Lower lobe of right lung (tissue), 2 donors: ENCODE data around the gene SLC44A2. TPM values are rescaled to one million over a fixed set of nuclear protein-coding genes. Genes with fewer than 3 reads are reported as not detected.

Experiments
- ATAC-seq, 2 donors: fragments of 200-7000 bp; cut with Tn5 transposase; one replicate each; pipeline ENCODE4 v1.9.1; 2020 to 2022; ENCODE audit warnings: mild to moderate bottlenecking in 2 of 2, moderate library complexity in 2 of 2
- DNase-seq: peaks from one replicate; pipeline ENCODE4 v3.0.0-alpha.2; 2020
- H3K27ac ChIP-seq: fragments of 200-600 bp; one replicate; pipeline ENCODE4 v1.8.0; 2022
- H3K27me3 ChIP-seq: fragments of 200-600 bp; one replicate; pipeline ENCODE4 v1.8.0; 2022; ENCODE audit warnings: low read depth
- H3K36me3 ChIP-seq: fragments of 200-600 bp; one replicate; pipeline ENCODE4 v1.8.0; 2022; ENCODE audit warnings: mild to moderate bottlenecking
- H3K4me1 ChIP-seq: fragments of 200-600 bp; one replicate; pipeline ENCODE4 v1.8.0; 2022
- H3K4me3 ChIP-seq: fragments of 200-600 bp; one replicate; pipeline ENCODE4 v1.8.0; 2022; ENCODE audit warnings: mild to moderate bottlenecking
- H3K9me3 ChIP-seq: fragments of 200-600 bp; one replicate; pipeline ENCODE4 v1.8.0; 2022
- CTCF ChIP-seq: fragments of 200-600 bp; IDR thresholded peaks from one replicate; pipeline ENCODE4 v1.8.0; 2022; ENCODE audit warnings: antibody characterized with exemption, mild to moderate bottlenecking
- intact Hi-C: fragments of 100-400 bp; cut with DNase I; formaldehyde crosslinking; loops from one replicate; pipeline ENCODE4 v1.11.0; 2022
- total RNA-seq: library from RNA; stranded (reverse); fragmentation: NEBNext Ultra II Directional; extraction: Animal tissue kit (Norgen Biotek cat#: 25700); gene quantifications from one replicate; pipeline ENCODE4 v1.2.1, GENCODE V29; 2021
- donor health status: DM: no; HTN: yes; CAD: no; lungs with severe emphysema.

The SLC44A2 gene
- total RNA-seq, 1 donor from 2014 or later, result 256 TPM

DNA sequence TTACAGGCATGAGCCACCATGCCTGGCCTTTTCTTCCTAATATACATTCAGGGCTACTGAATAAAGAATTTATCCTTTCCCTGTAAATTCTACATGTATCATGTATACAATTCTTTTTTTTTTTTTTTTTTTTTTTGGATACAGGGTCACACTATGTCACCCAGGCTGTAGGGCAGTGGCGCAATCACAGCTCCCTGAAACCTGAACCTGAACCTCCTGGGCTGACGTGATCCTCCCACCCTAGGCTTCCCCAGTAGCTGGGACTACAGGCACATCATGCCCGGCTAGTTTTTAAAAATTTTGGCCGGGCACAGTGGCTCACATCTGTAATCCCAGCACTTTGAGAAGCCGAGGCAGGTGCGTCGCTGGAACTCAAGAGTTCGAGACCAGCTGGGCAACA lies 6.5 kb upstream of the SLC44A2 start:
- H3K9me3 ChIP-seq, result no peaks in the 10 kb centered on the region
- ATAC-seq, result no peak
- no peak for DNase-seq
- intact Hi-C loops, result no loop called here
- peaks cover 8% of the 10 kb centered on the region for H3K36me3 ChIP-seq
- no peak for TF ChIP-seq CTCF
- no peak overlapping the region for H3K4me3 ChIP-seq
- H3K27ac ChIP-seq, result peak overlapping the region; percentile 4
- H3K27me3 ChIP-seq, result no peaks in the 10 kb centered on the region
- peaks cover 48% of the 10 kb centered on the region for H3K4me1 ChIP-seq

DNA sequence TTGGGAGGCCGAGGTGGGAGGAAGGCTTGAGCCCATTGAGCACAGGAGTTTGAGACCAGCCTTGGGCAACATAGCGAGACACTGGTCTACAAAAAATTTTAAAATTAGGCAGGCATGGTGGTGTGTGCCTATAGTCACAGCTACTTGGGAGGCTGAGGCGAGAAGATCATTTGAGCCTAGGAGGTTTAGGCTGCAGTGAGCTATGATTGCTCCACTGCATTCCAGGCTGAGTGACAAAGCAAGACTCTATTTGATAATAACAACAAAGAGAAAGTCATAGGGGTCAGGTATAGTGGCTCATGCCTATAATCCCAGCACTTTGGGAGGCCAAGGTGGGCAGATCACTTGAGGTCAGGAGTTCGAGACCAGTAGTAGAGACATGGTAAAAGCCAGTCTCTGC lies 4.6 kb upstream of the SLC44A2 start:
- TF ChIP-seq CTCF, result no peak
- DNase-seq, result no peak
- H3K36me3 ChIP-seq, result peaks cover 8% of the 10 kb centered on the region
- H3K4me3 ChIP-seq, result no peak overlapping the region
- intact Hi-C loops, result no loop called here
- no peaks in the 10 kb centered on the region for H3K9me3 ChIP-seq
- no peak overlapping the region for H3K27ac ChIP-seq
- no peak for ATAC-seq
- H3K27me3 ChIP-seq, result no peaks in the 10 kb centered on the region
- H3K4me1 ChIP-seq, result peaks cover 45% of the 10 kb centered on the region

- no peak overlapping the region for H3K27ac ChIP-seq
- intact Hi-C loops, result no loop called here
- no peaks in the 10 kb centered on the region for H3K9me3 ChIP-seq
- no peaks in the 10 kb centered on the region for H3K27me3 ChIP-seq
- DNase-seq (no peak), ATAC-seq (no peak)
- TF ChIP-seq CTCF, result no peak
- peaks cover 10% of the 10 kb centered on the region for H3K36me3 ChIP-seq
- H3K4me1 ChIP-seq, result peaks cover 39% of the 10 kb centered on the region
- no peak overlapping the region for H3K4me3 ChIP-seq
Observed at GRCh38 chr19:10621966-10622365, 3.4 kb upstream of the SLC44A2 start.

DNA sequence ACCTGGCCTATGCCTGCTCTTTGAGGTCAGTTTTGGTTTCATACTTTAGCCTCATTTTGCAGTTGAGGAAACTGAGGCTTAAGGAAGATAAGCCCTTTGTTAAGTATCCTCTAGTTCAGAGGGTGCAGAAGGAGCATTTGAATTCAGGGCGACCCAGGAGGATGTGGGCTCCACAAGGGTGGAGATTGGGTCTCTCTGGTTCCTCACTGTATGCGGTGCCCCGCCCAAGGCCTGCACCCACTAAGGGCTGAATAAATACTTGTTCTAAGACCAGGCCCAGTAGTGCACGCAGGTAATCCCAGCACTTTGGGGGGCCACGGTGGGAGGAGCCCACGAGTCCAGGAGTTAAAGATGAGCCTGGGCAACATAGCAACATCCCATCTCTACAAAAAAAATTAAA lies 768 bp upstream of the SLC44A2 start:
- ATAC-seq, result peak; percentile 39 to 48
- intact Hi-C loops, result no loop called here
- no peak for TF ChIP-seq CTCF

GRCh38 chr19:10625762-10626138 lies 397 bp downstream of the SLC44A2 start:
- Histone ChIP-seq H3K9me3 (no peaks in the 10 kb centered on the region), H3K27me3 (no peaks in the 10 kb centered on the region), H3K36me3 (peaks cover 45% of the 10 kb centered on the region), H3K27ac (peak overlapping the region; percentile 90), H3K4me3 (peak overlapping the region; percentile 71), H3K4me1 (peaks cover 36% of the 10 kb centered on the region)
- peak; percentile 26 to 36 for ATAC-seq
- no peak for TF ChIP-seq CTCF
- intact Hi-C loops, result no loop called here
- no peak for DNase-seq

More for the DNA sequence above, 768 bp upstream of the SLC44A2 start:
- H3K27me3 ChIP-seq, result no peaks in the 10 kb centered on the region
- H3K27ac ChIP-seq, result peak overlapping the region; percentile 90
- peaks cover 36% of the 10 kb centered on the region for H3K4me1 ChIP-seq
- peak overlapping the region; percentile 71 for H3K4me3 ChIP-seq
- DNase-seq, result no peak
- H3K36me3 ChIP-seq, result peaks cover 33% of the 10 kb centered on the region
- H3K9me3 ChIP-seq, result no peaks in the 10 kb centered on the region

DNA sequence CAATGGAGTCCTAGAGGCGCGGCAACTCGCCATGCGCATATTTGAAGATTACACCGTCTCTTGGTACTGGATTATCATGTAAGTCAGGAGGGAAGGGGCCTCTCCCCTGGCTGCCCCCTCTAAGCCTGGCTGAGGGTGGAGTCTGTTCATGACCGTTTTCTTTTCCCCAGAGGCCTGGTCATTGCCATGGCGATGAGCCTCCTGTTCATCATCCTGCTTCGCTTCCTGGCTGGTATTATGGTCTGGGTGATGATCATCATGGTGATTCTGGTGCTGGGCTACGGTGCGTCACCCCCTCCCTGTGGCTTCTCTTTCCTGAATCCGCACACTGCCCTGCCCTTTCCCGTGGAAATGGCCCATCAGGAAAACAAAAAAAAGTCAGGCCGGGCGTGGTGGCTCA lies 6.5 kb downstream of the SLC44A2 start:
- H3K27me3 ChIP-seq, result no peaks in the 10 kb centered on the region
- H3K4me3 ChIP-seq, result no peak overlapping the region
- peaks cover 8% of the 10 kb centered on the region for H3K4me1 ChIP-seq
- intact Hi-C loops, result no loop called here
- no peak overlapping the region for H3K27ac ChIP-seq
- no peaks in the 10 kb centered on the region for H3K9me3 ChIP-seq
- peaks cover 93% of the 10 kb centered on the region for H3K36me3 ChIP-seq
- DNase-seq (no peak), ATAC-seq (no peak)
- no peak for TF ChIP-seq CTCF
